WTC11 (cell line): ENCODE measurements around the gene FTCD. TPM values are rescaled to one million over a fixed set of nuclear protein-coding genes. Genes with fewer than 3 reads are reported as not detected.

Experiments
- ATAC-seq: fragments of 200-7000 bp; cut with Tn5 transposase; 2 replicates; pipeline ENCODE4 v1.10.0; 2021; ENCODE audit warnings: mild to moderate bottlenecking, moderate library complexity
- CTCF ChIA-PET: fragments of 300-600 bp; sonication (Branson Sonifier 250); formaldehyde crosslinking; loops from one replicate; lab custom pipeline; 2021; ENCODE audit warnings: antibody characterized with exemption; lab: Charles Lee
- POLR2A ChIA-PET: fragments of 350-600 bp; sonication (Branson Sonifier 250); formaldehyde crosslinking; loops from one replicate; lab custom pipeline; 2021; ENCODE audit warnings: antibody characterized with exemption; lab: Charles Lee
- DNase-seq: peaks from one replicate; pipeline ENCODE4 v3.0.0; 2021; ENCODE audit warnings: low spot score
- H3K27ac Mint-ChIP-seq: 2 replicates; pipeline ENCODE4 v1.8.0; 2021; ENCODE audit warnings: mixed read lengths
- H3K27me3 Mint-ChIP-seq: 2 replicates; pipeline ENCODE4 v1.8.0; 2021; ENCODE audit warnings: low read depth, mild to moderate bottlenecking, moderate library complexity, mixed read lengths
- H3K36me3 Mint-ChIP-seq: 2 replicates; pipeline ENCODE4 v1.8.0; 2021; ENCODE audit warnings: mixed read lengths
- H3K4me1 Mint-ChIP-seq: 2 replicates; pipeline ENCODE4 v1.8.0; 2022; ENCODE audit warnings: mixed read lengths
- H3K4me3 Mint-ChIP-seq: 2 replicates; pipeline ENCODE4 v1.8.0; 2021; ENCODE audit warnings: mild to moderate bottlenecking, moderate library complexity, mixed read lengths
- H3K9me3 Mint-ChIP-seq: 2 replicates; pipeline ENCODE4 v1.8.0; 2021; ENCODE audit warnings: mixed read lengths
- AR ChIP-seq: fragments of 250-450 bp; sonication (Bioruptor Pico); IDR thresholded peaks from 2 replicates; pipeline ENCODE4 v1.9.0; 2021; ENCODE audit warnings: mild to moderate bottlenecking
- ATF2 ChIP-seq: sonication (generic); formaldehyde crosslinking; IDR thresholded peaks from 2 replicates; pipeline ENCODE4 v1.8.1; 2022; ENCODE audit warnings: low read depth, missing genetic modification reagents, borderline replicate concordance
- CBFB ChIP-seq: sonication (generic); formaldehyde crosslinking; IDR thresholded peaks from 2 replicates; pipeline ENCODE4 v1.8.1; 2022; ENCODE audit warnings: mild to moderate bottlenecking, low read depth, missing genetic modification reagents
- CREB1 ChIP-seq: sonication (generic); formaldehyde crosslinking; IDR thresholded peaks from 2 replicates; pipeline ENCODE4 v1.8.0; 2023; ENCODE audit warnings: mild to moderate bottlenecking, missing genetic modification reagents
- FOXP1 ChIP-seq: sonication (generic); formaldehyde crosslinking; IDR thresholded peaks from 2 replicates; pipeline ENCODE4 v1.8.0; 2022; ENCODE audit warnings: missing genetic modification reagents, mild to moderate bottlenecking, moderate library complexity, borderline replicate concordance
- HMGA2 ChIP-seq: fragments of 250-450 bp; sonication (Bioruptor Pico); IDR thresholded peaks from 2 replicates; pipeline ENCODE4 v1.4.0; 2021; ENCODE audit warnings: mild to moderate bottlenecking, moderate library complexity
- HMGXB4 ChIP-seq: sonication (generic); formaldehyde crosslinking; IDR thresholded peaks from 2 replicates; pipeline ENCODE4 v1.8.1; 2023; ENCODE audit warnings: mild to moderate bottlenecking, moderate library complexity, missing genetic modification reagents
- KAT7 ChIP-seq: sonication (generic); formaldehyde crosslinking; IDR thresholded peaks from 2 replicates; pipeline ENCODE4 v1.8.1; 2023; ENCODE audit warnings: missing genetic modification reagents, mild to moderate bottlenecking, borderline replicate concordance
- NR1H2 ChIP-seq: sonication (generic); formaldehyde crosslinking; IDR thresholded peaks from 2 replicates; pipeline ENCODE4 v1.9.0; 2021; ENCODE audit warnings: mild to moderate bottlenecking, moderate library complexity, missing genetic modification reagents
- PRDM15 ChIP-seq: sonication (generic); formaldehyde crosslinking; IDR thresholded peaks from 2 replicates; pipeline ENCODE4 v1.8.0; 2022; ENCODE audit warnings: missing genetic modification reagents
- SP1 ChIP-seq: sonication (generic); formaldehyde crosslinking; conservative IDR thresholded peaks from 2 replicates; pipeline ENCODE4 v1.8.1; 2022; ENCODE audit warnings: missing genetic modification reagents
- ZNF532 ChIP-seq: fragments of 250-450 bp; sonication (Bioruptor Pico); IDR thresholded peaks from 2 replicates; pipeline ENCODE4 v1.9.0; 2021; ENCODE audit warnings: mild to moderate bottlenecking, borderline replicate concordance
- total RNA-seq: library from RNA; stranded (reverse); gene quantifications from 3 replicates; pipeline ENCODE4 v1.2.3, GENCODE V29; 2021

The FTCD gene
- total RNA-seq, 1 experiment from 2014 or later: 6.1 TPM

GRCh38 chr21:46122758-46123683 is 32.4 kb downstream of the FTCD start:
- H3K4me3 Mint-ChIP-seq: no peak overlapping the region
- ATAC-seq: no peak
- H3K27me3 Mint-ChIP-seq: no peaks in the 10 kb centered on the region
- DNase-seq: no peak
- TF ChIP-seq FOXP1 (CRISPR knock-in tag) (no peak), ZNF532 (CRISPR knock-in tag) (no peak)
- CTCF ChIA-PET: no interaction called here
- no peaks in the 10 kb centered on the region for H3K4me1 Mint-ChIP-seq
- H3K27ac Mint-ChIP-seq: no peak overlapping the region
- POLR2A ChIA-PET: no interaction called here
- no peaks in the 10 kb centered on the region for H3K9me3 Mint-ChIP-seq
- peaks cover 13% of the 10 kb centered on the region for H3K36me3 Mint-ChIP-seq

GRCh38 chr21:46122237-46122671 is 33.1 kb downstream of the FTCD start:
- H3K27ac Mint-ChIP-seq: no peak overlapping the region
- ATAC-seq (no peak), DNase-seq (peak; percentile 3)
- no peaks in the 10 kb centered on the region for H3K27me3 Mint-ChIP-seq
- peaks cover 8% of the 10 kb centered on the region for H3K36me3 Mint-ChIP-seq
- CTCF ChIA-PET: interaction anchor here (0.7 kb wide), 1 partner anchor 152 kb away, joined by 3 read pairs; no protein-coding TSS in a partner anchor
- POLR2A ChIA-PET: no interaction called here
- H3K4me3 Mint-ChIP-seq: no peak overlapping the region
- H3K4me1 Mint-ChIP-seq: no peaks in the 10 kb centered on the region
- H3K9me3 Mint-ChIP-seq: no peaks in the 10 kb centered on the region
- no peak for TF ChIP-seq CBFB (CRISPR knock-in tag)
- TF ChIP-seq KAT7 (CRISPR knock-in tag): no peak
- no peak for TF ChIP-seq PRDM15
- TF ChIP-seq AR: no peak
- no peak for TF ChIP-seq ATF2 (CRISPR knock-in tag)
- no peak for TF ChIP-seq CREB1 (CRISPR knock-in tag)
- TF ChIP-seq HMGXB4 (CRISPR knock-in tag): no peak
- TF ChIP-seq ZNF532 (CRISPR knock-in tag): no peak
- no peak for TF ChIP-seq NR1H2
- TF ChIP-seq HMGA2 (CRISPR knock-in tag): no peak
- TF ChIP-seq SP1 (CRISPR knock-in tag): no peak
